ENCODE data around the gene GPC5.

The GPC5 gene

GRCh38 chr13:91370501-91370900, 27.9 kb upstream of the GPC5 start:
- no peak for TF ChIP-seq CTCF (IDR thresholded peaks at IDR 0.05)
- intact Hi-C loops (cut with DNase I; ENCODE audit: low total_unique reads): no loop called here
- Histone ChIP-seq H3K4me1 (no peaks in the 10 kb centered on the region), H3K27ac (no peak overlapping the region), H3K27me3 (no peaks in the 10 kb centered on the region), H3K9me3 (no peaks in the 10 kb centered on the region), H3K4me3 (no peak overlapping the region), H3K36me3 (no peaks in the 10 kb centered on the region)
- no peak for DNase-seq

- H3K36me3 ChIP-seq: no peaks in the 10 kb centered on the region
- DNase-seq: no peak
- intact Hi-C loops (cut with DNase I; ENCODE audit: low total_unique reads): no loop called here
Measured at GRCh38 chr13:91372911-91373310, 25.5 kb upstream of the GPC5 start.

GRCh38 chr13:91375116-91375729, 23.2 kb upstream of the GPC5 start:
- Histone ChIP-seq H3K9me3 (no peaks in the 10 kb centered on the region), H3K27me3 (no peaks in the 10 kb centered on the region), H3K27ac (no peak overlapping the region), H3K4me3 (no peak overlapping the region), H3K4me1 (no peaks in the 10 kb centered on the region), H3K36me3 (no peaks in the 10 kb centered on the region)
- no peak for DNase-seq
- TF ChIP-seq CTCF (IDR thresholded peaks at IDR 0.05): no peak
- intact Hi-C loops (cut with DNase I; ENCODE audit: low total_unique reads): no loop called here

More at GRCh38 chr13:91372911-91373310, 25.5 kb upstream of the GPC5 start:
- H3K4me3 ChIP-seq: no peak overlapping the region
- H3K4me1 ChIP-seq: no peaks in the 10 kb centered on the region
- no peak for TF ChIP-seq CTCF (IDR thresholded peaks at IDR 0.05)
- H3K9me3 ChIP-seq: no peaks in the 10 kb centered on the region
- no peaks in the 10 kb centered on the region for H3K27me3 ChIP-seq
- no peak overlapping the region for H3K27ac ChIP-seq

GRCh38 chr13:91381371-91381770, 17.1 kb upstream of the GPC5 start:
- no peaks in the 10 kb centered on the region for H3K9me3 ChIP-seq
- TF ChIP-seq CTCF (IDR thresholded peaks at IDR 0.05): peak; percentile 10 to 32
- no peaks in the 10 kb centered on the region for H3K36me3 ChIP-seq
- no peaks in the 10 kb centered on the region for H3K27me3 ChIP-seq
- intact Hi-C loops (cut with DNase I; ENCODE audit: low total_unique reads): no loop called here
- no peak overlapping the region for H3K27ac ChIP-seq
- no peak for DNase-seq
- no peak overlapping the region for H3K4me3 ChIP-seq
- H3K4me1 ChIP-seq: no peaks in the 10 kb centered on the region

GRCh38 chr13:91383836-91384235, 14.6 kb upstream of the GPC5 start:
- Histone ChIP-seq H3K27me3 (no peaks in the 10 kb centered on the region), H3K4me3 (no peak overlapping the region), H3K9me3 (no peaks in the 10 kb centered on the region), H3K27ac (no peak overlapping the region), H3K36me3 (no peaks in the 10 kb centered on the region), H3K4me1 (no peaks in the 10 kb centered on the region)
- intact Hi-C loops (cut with DNase I; ENCODE audit: low total_unique reads): no loop called here
- TF ChIP-seq CTCF (IDR thresholded peaks at IDR 0.05): no peak
- DNase-seq: no peak

- intact Hi-C loops (cut with DNase I; ENCODE audit: low total_unique reads): no loop called here
Measured at GRCh38 chr13:91384896-91385295, 13.5 kb upstream of the GPC5 start.

More at GRCh38 chr13:91384896-91385295, 13.5 kb upstream of the GPC5 start:
- no peaks in the 10 kb centered on the region for H3K36me3 ChIP-seq
- H3K27ac ChIP-seq: no peak overlapping the region
- H3K4me3 ChIP-seq: no peak overlapping the region
- no peaks in the 10 kb centered on the region for H3K4me1 ChIP-seq
- H3K27me3 ChIP-seq: no peaks in the 10 kb centered on the region
- no peak for DNase-seq
- TF ChIP-seq CTCF (IDR thresholded peaks at IDR 0.05): no peak
- H3K9me3 ChIP-seq: no peaks in the 10 kb centered on the region

All from tibial artery (tissue), 4 donors.